ENCODE results near the gene CRYAB.

DNA sequence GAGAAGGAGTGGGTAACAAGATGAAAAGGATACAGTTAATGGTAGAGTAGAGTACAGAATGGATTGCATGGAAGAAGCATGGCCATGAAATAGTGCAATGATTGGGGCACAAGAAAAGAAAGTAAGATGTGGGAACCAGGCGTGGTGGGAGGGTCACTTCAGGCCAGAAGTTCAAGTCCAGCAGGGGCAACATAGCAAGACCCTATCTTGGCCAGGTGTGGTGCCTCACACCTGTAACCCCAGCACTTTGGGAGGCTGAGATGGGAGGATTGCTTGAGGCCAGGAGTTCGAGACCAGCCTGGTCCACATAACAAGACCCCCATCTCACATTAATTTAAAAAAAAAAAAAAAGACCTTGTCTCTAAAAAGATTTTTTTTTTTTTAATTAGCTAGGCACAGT, 5.7 kb upstream of the CRYAB start:
- TF ChIP-seq, protein P1, sequence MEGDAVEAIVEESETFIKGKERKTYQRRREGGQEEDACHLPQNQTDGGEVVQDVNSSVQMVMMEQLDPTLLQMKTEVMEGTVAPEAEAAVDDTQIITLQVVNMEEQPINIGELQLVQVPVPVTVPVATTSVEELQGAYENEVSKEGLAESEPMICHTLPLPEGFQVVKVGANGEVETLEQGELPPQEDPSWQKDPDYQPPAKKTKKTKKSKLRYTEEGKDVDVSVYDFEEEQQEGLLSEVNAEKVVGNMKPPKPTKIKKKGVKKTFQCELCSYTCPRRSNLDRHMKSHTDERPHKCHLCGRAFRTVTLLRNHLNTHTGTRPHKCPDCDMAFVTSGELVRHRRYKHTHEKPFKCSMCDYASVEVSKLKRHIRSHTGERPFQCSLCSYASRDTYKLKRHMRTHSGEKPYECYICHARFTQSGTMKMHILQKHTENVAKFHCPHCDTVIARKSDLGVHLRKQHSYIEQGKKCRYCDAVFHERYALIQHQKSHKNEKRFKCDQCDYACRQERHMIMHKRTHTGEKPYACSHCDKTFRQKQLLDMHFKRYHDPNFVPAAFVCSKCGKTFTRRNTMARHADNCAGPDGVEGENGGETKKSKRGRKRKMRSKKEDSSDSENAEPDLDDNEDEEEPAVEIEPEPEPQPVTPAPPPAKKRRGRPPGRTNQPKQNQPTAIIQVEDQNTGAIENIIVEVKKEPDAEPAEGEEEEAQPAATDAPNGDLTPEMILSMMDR (IDR thresholded peaks at IDR 0.05) = no peak
- TF ChIP-seq EZH2 (IDR thresholded peaks at IDR 0.05) (no peak), EZH2phosphoT487 (IDR thresholded peaks at IDR 0.05) (no peak)
